Measurements from ENCODE around the gene NFKB2. TPM values are rescaled to one million over a fixed set of nuclear protein-coding genes. Genes with fewer than 3 reads are reported as not detected.

Gene NFKB2
- total and polyA plus RNA-seq, 2 of the 8 experiments (the other 6 are each of a cell fraction or from before 2014, with no cell fraction given), result 20.4 to 31.4 TPM

DNA sequence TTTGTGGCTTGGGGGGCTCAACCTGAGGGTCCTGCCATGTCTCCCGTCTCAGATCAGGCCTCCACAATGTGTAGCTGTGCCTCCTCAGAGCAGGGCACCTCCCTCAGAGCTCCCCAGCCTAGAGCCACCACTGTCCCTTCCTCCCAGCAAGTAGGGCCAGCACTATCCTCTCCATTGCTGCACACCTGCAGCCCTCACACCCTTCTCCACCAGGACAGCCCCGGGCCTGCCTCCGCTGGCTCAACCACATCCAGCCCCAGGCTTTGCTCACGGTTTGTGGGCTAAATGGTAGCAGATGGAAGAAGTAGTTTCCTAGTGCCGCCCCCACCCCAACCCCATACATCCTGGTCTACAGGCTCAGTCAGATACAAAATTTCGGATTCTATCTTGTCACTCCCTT, 10.1 kb downstream of the NFKB2 start:
- H3K9ac ChIP-seq (replicated peaks in 1 of 4; ENCODE audit: extremely low read depth in 1 of 4, low read depth in 3 of 4, low read length in 3 of 4), result no peak overlapping the region
- H3K18ac ChIP-seq (ENCODE audit: extremely low read depth, low read length), result no peak overlapping the region
- H2AK5ac ChIP-seq (ENCODE audit: low read depth, low read length), result no peak overlapping the region
- no peak overlapping the region for H2BK12ac ChIP-seq (ENCODE audit: low read depth, low read length)
- no peak overlapping the region for H2BK120ac ChIP-seq (replicated peaks; ENCODE audit: low read depth, low read length)
- H4K8ac ChIP-seq (ENCODE audit: extremely low read depth, insufficient read depth, low read length), result no peak overlapping the region; the same call in 1 of the 2 replicates
- H3K4me1 ChIP-seq (replicated peaks in 1 of 4; ENCODE audit: control insufficient read depth in 3 of 4, insufficient read depth in 4 of 4, low read length in 3 of 4), result peaks cover 6 to 15% (median 13%) of the 10 kb centered on the region in 4 experiments
- peaks cover 14 to 33% (median 32%) of the 10 kb centered on the region in 4 experiments for H3K27me3 ChIP-seq (replicated peaks in 1 of 4; ENCODE audit: control insufficient read depth in 3 of 4, extremely low read depth in 1 of 4, insufficient read depth in 3 of 4, low read length in 3 of 4)
- no peak overlapping the region for H3K4me2 ChIP-seq (ENCODE audit: insufficient read depth in 1 of 2, low read depth in 2 of 2, low read length in 2 of 2)
- H3K27ac ChIP-seq (ENCODE audit: low read depth, low read length), result no peak overlapping the region
- no peak overlapping the region for H2BK20ac ChIP-seq (ENCODE audit: low read length)
- no peaks in the 10 kb centered on the region for H3K9me3 ChIP-seq (ENCODE audit: insufficient read depth in 2 of 2, low read depth in 1 of 2, low read length in 1 of 2)
- peaks cover 21% of the 10 kb centered on the region for H3K23me2 ChIP-seq (ENCODE audit: low read depth, low read length)
- CTCF ChIA-PET (ENCODE audit: partially characterized antibody), result interaction anchor here (0.9 to 16.4 kb wide), 13 partner anchors 8 to 185 kb away, joined by 3 to 357 read pairs (median 23); partner anchors contain the start of genes C10orf95, ELOVL3, FBXL15 and NFKB2
- no peak overlapping the region for H2BK5ac ChIP-seq (ENCODE audit: low read depth, low read length)
- no peak overlapping the region for H2AFZ ChIP-seq (ENCODE audit: low read length)
- H3K14ac ChIP-seq (ENCODE audit: insufficient read length), result no peak overlapping the region
- H3K56ac ChIP-seq (replicated peaks; ENCODE audit: insufficient read length, low read depth, low read length), result no peak overlapping the region
- no peak overlapping the region for H4K91ac ChIP-seq (replicated peaks; ENCODE audit: insufficient read length, low read length)
- no peak overlapping the region for H2BK15ac ChIP-seq (ENCODE audit: low read length)
- peaks cover 0 to 8% of the 10 kb centered on the region in 2 experiments for H4K20me1 ChIP-seq (replicated peaks in 1 of 2; ENCODE audit: control insufficient read depth in 1 of 2, insufficient read depth in 2 of 2, low read length in 2 of 2)
- WGBS, 2 experiments (ENCODE audit: extremely low coverage in 1 of 2, insufficient coverage in 1 of 2, insufficient read length in 1 of 2, insufficient replicate concordance in 2 of 2, low coverage in 1 of 2, low lambda C conversion rate in 2 of 2, missing lambda C conversion rate in 1 of 2), result 86% methylated on average over 6 of the region's 6 CpGs; no CpG with 5 or more reads in 1 of the 2 experiments
- no peak overlapping the region for H3K4me3 ChIP-seq (ENCODE audit: extremely low read depth in 1 of 4, insufficient read depth in 2 of 4, low read depth in 3 of 4, low read length in 4 of 4)
- POLR2A ChIA-PET (ENCODE audit: partially characterized antibody), result interaction anchor here (1.2 to 5.9 kb wide), 4 partner anchors 11 to 63 kb away, joined by 3 to 33 read pairs (median 4); partner anchors contain the start of gene NFKB2
- H3K4ac ChIP-seq (replicated peaks; ENCODE audit: insufficient read length, low read depth, low read length), result no peak overlapping the region
- TF ChIP-seq GTF2F1 (IDR thresholded peaks at IDR 0.05; ENCODE audit: borderline replicate concordance, low read depth, low read length), result no peak
- 0 out of 2 replicates have a peak, but pooled peaks have one; percentile 10 for TF ChIP-seq POLR2AphosphoS5 (IDR thresholded peaks at IDR 0.05; ENCODE audit: low read depth, low read length)
- no peak for TF ChIP-seq EP300 (IDR thresholded peaks at IDR 0.05; ENCODE audit: borderline replicate concordance in 1 of 2, low read depth in 2 of 2, low read length in 2 of 2)
- TF ChIP-seq HDAC2 (IDR thresholded peaks at IDR 0.05; ENCODE audit: borderline replicate concordance in 1 of 2, low read depth in 2 of 2, low read length in 2 of 2), result no peak
- no peak for TF ChIP-seq POLR2A (IDR thresholded peaks at IDR 0.05; ENCODE audit: control extremely low read depth in 1 of 2, low read depth in 2 of 2, low read length in 2 of 2)
- no peak overlapping the region for H4K5ac ChIP-seq (ENCODE audit: insufficient read length, low read depth, low read length)
- H3K36me3 ChIP-seq (ENCODE audit: control insufficient read depth in 2 of 4, insufficient read depth in 4 of 4, low read length in 3 of 4), result peaks cover 2 to 13% (median 4%) of the 10 kb centered on the region in 4 experiments; a peak in 3 of 8 replicates
- no peaks in the 10 kb centered on the region for H3K79me1 ChIP-seq (ENCODE audit: low read depth, low read length)
- no peak overlapping the region for H3K23ac ChIP-seq (ENCODE audit: insufficient read length)
- DNase-seq (ENCODE audit: low read depth in 1 of 2, low spot score in 2 of 2) (no peak), FAIRE-seq (no peak)
- H3K79me2 ChIP-seq (ENCODE audit: control insufficient read depth in 1 of 2, insufficient read depth in 2 of 2, low read length in 2 of 2), result no peaks in the 10 kb centered on the region
